PC-9 (cell line): Measurements from ENCODE around the gene PDE4D. TPM values are rescaled to one million over a fixed set of nuclear protein-coding genes. Genes with fewer than 3 reads are reported as not detected.

Source experiments
- BruUV-seq: library from RNA; stranded (reverse); fragments of 400-500 nt; replicated peaks from 2 replicates; lab custom pipeline; 2021; lab: Mats Ljungman, UMichigan
- CTCF ChIA-PET: fragments of 300-600 bp; sonication (Branson Sonifier 250); formaldehyde crosslinking; loops from one replicate; lab custom pipeline; 2022; ENCODE audit warnings: antibody characterized with exemption; lab: Charles Lee
- POLR2A ChIA-PET: fragments of 300-600 bp; sonication (Branson Sonifier 250); formaldehyde crosslinking; loops from one replicate; lab custom pipeline; 2022; ENCODE audit warnings: antibody characterized with exemption; ENCODE audit not compliant: unreplicated experiment; lab: Charles Lee
- DNase-seq, 2 experiments: peaks; one replicate each; pipeline versions ENCODE4 v3.0.0 to v3.0.0-alpha.2; 2015 to 2022; ENCODE audit warnings: mixed read lengths in 1 of 2
- H2AFZ ChIP-seq: fragments of 200-600 bp; sonication (generic); 2 replicates; pipeline ENCODE4 v1.8.1; 2017; ENCODE audit warnings: antibody characterized with exemption
- H3F3A ChIP-seq: fragments of 200-600 bp; sonication (generic); 2 replicates; pipeline ENCODE4 v1.8.1; 2017; ENCODE audit warnings: antibody characterized with exemption, mild to moderate bottlenecking, low read depth; ENCODE audit not compliant: insufficient read depth
- H3K27ac ChIP-seq: fragments of 200-600 bp; sonication (generic); 2 replicates; pipeline ENCODE4 v1.6.1; 2016; ENCODE audit warnings: mixed run types
- H3K27me3 ChIP-seq: fragments of 200-600 bp; sonication (generic); 2 replicates; pipeline ENCODE4 v1.6.1; 2016; ENCODE audit warnings: low read depth, mixed run types; ENCODE audit not compliant: insufficient read depth
- H3K36me3 ChIP-seq: fragments of 200-600 bp; sonication (generic); 2 replicates; pipeline ENCODE4 v1.6.1; 2016; ENCODE audit warnings: low read depth, mixed run types
- H3K4me1 ChIP-seq: fragments of 200-600 bp; sonication (generic); replicated peaks from 2 replicates; pipeline ENCODE4 v1.6.1; 2016; ENCODE audit warnings: mixed run types; ENCODE audit not compliant: insufficient read depth
- H3K4me2 ChIP-seq: fragments of 200-600 bp; sonication (generic); 2 replicates; pipeline ENCODE4 v1.6.1; 2017; ENCODE audit warnings: mixed run types
- H3K4me3 ChIP-seq: fragments of 200-600 bp; sonication (generic); 2 replicates; pipeline ENCODE4 v1.6.1; 2016; ENCODE audit warnings: mixed run types
- H3K79me2 ChIP-seq: fragments of 200-600 bp; sonication (generic); 2 replicates; pipeline ENCODE4 v1.6.1; 2017; ENCODE audit warnings: low read depth, mixed run types
- H3K9me2 ChIP-seq: fragments of 200-600 bp; sonication (generic); 2 replicates; pipeline ENCODE4 v1.8.1; 2017; ENCODE audit warnings: mild to moderate bottlenecking; ENCODE audit not compliant: insufficient read depth
- H3K9me3 ChIP-seq: fragments of 200-600 bp; sonication (generic); 2 replicates; pipeline ENCODE4 v1.8.1; 2016; ENCODE audit warnings: low read depth; ENCODE audit not compliant: insufficient read depth
- H4K20me1 ChIP-seq: fragments of 200-600 bp; sonication (generic); 2 replicates; pipeline ENCODE4 v1.8.1; 2017; ENCODE audit not compliant: insufficient read depth
- CTCF ChIP-seq: fragments of 200-600 bp; sonication (generic); conservative IDR thresholded peaks from 2 replicates; pipeline ENCODE4 v1.6.1; 2017; ENCODE audit warnings: mixed run types, antibody characterized with exemption, mild to moderate bottlenecking, moderate library complexity
- EZH2 ChIP-seq: fragments of 200-600 bp; sonication (generic); IDR thresholded peaks from 2 replicates; pipeline ENCODE4 v1.8.0; 2017; ENCODE audit warnings: antibody characterized with exemption, low read depth
- intact Hi-C: fragments of 100-400 bp; cut with micrococcal nuclease; formaldehyde crosslinking; loops from one replicate; pipeline ENCODE4 v1.10.0; 2022; ENCODE audit not compliant: unreplicated experiment
- total RNA-seq: library from RNA; stranded (reverse); gene quantifications from 2 replicates; pipeline ENCODE4 v1.2.3, GENCODE V29; 2021

Gene PDE4D
- total RNA-seq, 1 experiment from 2014 or later = 9.8 TPM

GRCh38 chr5:59917121-59917520, 23.6 kb upstream of the PDE4D start:
- Histone ChIP-seq H2AFZ (no peak overlapping the region), H3K27me3 (no peaks in the 10 kb centered on the region), H3K4me1 (no peaks in the 10 kb centered on the region), H3K36me3 (no peaks in the 10 kb centered on the region), H3K9me2 (no peaks in the 10 kb centered on the region), H3K4me3 (no peak overlapping the region), H3K79me2 (no peaks in the 10 kb centered on the region), H3K9me3 (no peaks in the 10 kb centered on the region), H4K20me1 (no peaks in the 10 kb centered on the region), H3K27ac (no peak overlapping the region), H3K4me2 (no peak overlapping the region), H3F3A (no peaks in the 10 kb centered on the region)
- CTCF ChIA-PET = no interaction called here
- no peak for TF ChIP-seq EZH2
- TF ChIP-seq CTCF = no peak
- intact Hi-C loops = no loop called here
- no TSS peak for BruUV-seq
- POLR2A ChIA-PET = interaction anchor here (0.6 kb wide), 1 partner anchor 10 kb away, joined by 3 read pairs; no protein-coding TSS in a partner anchor
- DNase-seq = no peak

GRCh38 chr5:59905188-59905587, 11.7 kb upstream of the PDE4D start:
- Histone ChIP-seq H4K20me1 (no peaks in the 10 kb centered on the region), H3K9me3 (no peaks in the 10 kb centered on the region), H3K4me3 (no peak overlapping the region), H3K4me1 (no peaks in the 10 kb centered on the region), H3K36me3 (no peaks in the 10 kb centered on the region), H3K27ac (no peak overlapping the region), H3K27me3 (no peaks in the 10 kb centered on the region), H3K79me2 (no peaks in the 10 kb centered on the region), H3F3A (no peaks in the 10 kb centered on the region), H3K9me2 (no peaks in the 10 kb centered on the region; the same call in 1 of the 2 replicates), H3K4me2 (no peak overlapping the region), H2AFZ (no peak overlapping the region)
- POLR2A ChIA-PET = no interaction called here
- TF ChIP-seq EZH2 (no peak), CTCF (no peak)
- CTCF ChIA-PET = no interaction called here
- intact Hi-C loops = no loop called here
- BruUV-seq = no TSS peak
- no peak for DNase-seq

GRCh38 chr5:59897075-59897474, 3.5 kb upstream of the PDE4D start:
- no peaks in the 10 kb centered on the region for H3K9me2 ChIP-seq
- BruUV-seq = no TSS peak

More at GRCh38 chr5:59897075-59897474, 3.5 kb upstream of the PDE4D start:
- TF ChIP-seq CTCF (no peak), EZH2 (no peak)
- no peak for DNase-seq
- Histone ChIP-seq H3K27ac (no peak overlapping the region), H3K36me3 (no peaks in the 10 kb centered on the region), H3K4me2 (no peak overlapping the region), H3K79me2 (no peaks in the 10 kb centered on the region), H4K20me1 (no peaks in the 10 kb centered on the region), H2AFZ (no peak overlapping the region), H3K9me3 (no peaks in the 10 kb centered on the region; the same call in 1 of the 2 replicates), H3K27me3 (no peaks in the 10 kb centered on the region), H3F3A (no peaks in the 10 kb centered on the region), H3K4me3 (no peak overlapping the region), H3K4me1 (no peaks in the 10 kb centered on the region)
- POLR2A ChIA-PET = interaction anchor here (0.7 kb wide), 1 partner anchor 10 kb away, joined by 8 read pairs; no protein-coding TSS in a partner anchor
- CTCF ChIA-PET = no interaction called here
- intact Hi-C loops = no loop called here
